Stimulated activated CD8-positive, alpha-beta memory T cell treated with anti-CD3 and anti-CD28 coated beads, Interleukin-4, amount 100 ng/mL, for 4 hours (primary cell): ENCODE data around the gene UMOD.

Experiments used
- DNase-seq, 2 donors: peaks; one replicate each; pipeline ENCODE4 v3.0.0-alpha.2; 2020; ENCODE audit warnings: low read depth in 2 of 2, low spot score in 1 of 2

UMOD gene

GRCh38 chr16:20364051-20364450 lies 11.5 kb upstream of the UMOD start:
- no peak for DNase-seq

GRCh38 chr16:20363191-20363590 lies 10.7 kb upstream of the UMOD start:
- DNase-seq: no peak

GRCh38 chr16:20359997-20360396 lies 7.5 kb upstream of the UMOD start:
- no peak for DNase-seq

GRCh38 chr16:20355114-20355782 lies 2.7 kb upstream of the UMOD start:
- no peak for DNase-seq

GRCh38 chr16:20353379-20353778 lies 864 bp upstream of the UMOD start:
- no peak for DNase-seq

GRCh38 chr16:20349615-20350014 lies 2.9 kb downstream of the UMOD start:
- no peak for DNase-seq

- no peak for DNase-seq
These were observed 3.9 kb downstream of the UMOD start for GRCh38 chr16:20348365-20349185.

- no peak for DNase-seq
These were observed 4.7 kb downstream of the UMOD start for GRCh38 chr16:20347666-20348364.

- no peak for DNase-seq
These were observed 7.9 kb downstream of the UMOD start for GRCh38 chr16:20344611-20345010.

GRCh38 chr16:20339744-20340143 lies 12.8 kb downstream of the UMOD start:
- DNase-seq: no peak

- no peak for DNase-seq
These were observed 15.6 kb downstream of the UMOD start for GRCh38 chr16:20336955-20337354.

- DNase-seq: no peak
These were observed 18.1 kb downstream of the UMOD start for GRCh38 chr16:20334396-20334795.

GRCh38 chr16:20333120-20333519 lies 19.4 kb downstream of the UMOD start:
- no peak for DNase-seq

- no peak for DNase-seq
These were observed 20.1 kb downstream of the UMOD start for GRCh38 chr16:20332411-20332810.

- DNase-seq: no peak
These were observed 20.9 kb downstream of the UMOD start for GRCh38 chr16:20331635-20332034.

GRCh38 chr16:20329392-20330138 lies 22.9 kb downstream of the UMOD start:
- DNase-seq: no peak

GRCh38 chr16:20327444-20328041 lies 25.0 kb downstream of the UMOD start, which contains the start of gene GP2:
GP2 (minus strand) TSS chr16:20327513; CDS start chr16:20326431, 1,082 bp downstream.
- DNase-seq: no peak

GRCh38 chr16:20326321-20326720 lies 26.2 kb downstream of the UMOD start:
- DNase-seq: no peak

- no peak for DNase-seq
These were observed 27.5 kb downstream of the UMOD start for GRCh38 chr16:20325005-20325404.

- DNase-seq: no peak
These were observed 28.9 kb downstream of the UMOD start for GRCh38 chr16:20323591-20324117.

GRCh38 chr16:20322696-20323095 lies 29.8 kb downstream of the UMOD start:
- no peak for DNase-seq
